Smooth muscle cell (in vitro differentiated cells): ENCODE results near the gene SLC35F6. TPM values are rescaled to one million over a fixed set of nuclear protein-coding genes. Genes with fewer than 3 reads are reported as not detected.

Experiments used
- DNase-seq: peaks from one replicate; lab custom pipeline; 2025; ENCODE audit not compliant: unreplicated experiment; lab: John Stamatoyannopoulos, UW
- H2AFZ ChIP-seq: fragments of 200-600 bp; sonication (generic); 2 replicates; pipeline ENCODE4 v1.6.0; 2016; ENCODE audit warnings: antibody characterized with exemption, low read depth, mild to moderate bottlenecking
- H3F3A ChIP-seq: fragments of 200-600 bp; sonication (generic); 2 replicates; pipeline ENCODE4 v1.6.0; 2017; ENCODE audit warnings: antibody characterized with exemption, low read depth
- H3K27ac ChIP-seq: fragments of 200-600 bp; sonication (generic); 2 replicates; pipeline ENCODE4 v1.5.1; 2016; ENCODE audit warnings: low read depth, mild to moderate bottlenecking
- H3K27me3 ChIP-seq: fragments of 200-600 bp; sonication (generic); 2 replicates; pipeline ENCODE4 v1.6.1; 2016; ENCODE audit warnings: low read depth, mild to moderate bottlenecking
- H3K36me3 ChIP-seq: fragments of 200-600 bp; sonication (generic); 2 replicates; pipeline ENCODE4 v1.5.1; 2016; ENCODE audit warnings: low read depth
- H3K4me1 ChIP-seq: fragments of 200-600 bp; sonication (generic); 2 replicates; pipeline ENCODE4 v1.5.1; 2016; ENCODE audit warnings: low read depth
- H3K4me2 ChIP-seq: fragments of 200-600 bp; sonication (generic); 2 replicates; pipeline ENCODE4 v1.6.0; 2016; ENCODE audit warnings: mild to moderate bottlenecking
- H3K4me3 ChIP-seq: fragments of 200-600 bp; sonication (generic); 2 replicates; pipeline ENCODE4 v1.5.1; 2016; ENCODE audit warnings: mild to moderate bottlenecking
- H3K79me2 ChIP-seq: fragments of 200-600 bp; sonication (generic); 2 replicates; pipeline ENCODE4 v1.6.0; 2016; ENCODE audit warnings: low read depth, mild to moderate bottlenecking
- H3K9ac ChIP-seq: fragments of 200-600 bp; sonication (generic); 2 replicates; pipeline ENCODE4 v1.6.0; 2016; ENCODE audit warnings: low read depth
- H3K9me3 ChIP-seq: fragments of 200-600 bp; sonication (generic); replicated peaks from 2 replicates; pipeline ENCODE4 v1.5.1; 2016; ENCODE audit warnings: low read depth
- H4K20me1 ChIP-seq: fragments of 200-600 bp; sonication (generic); 2 replicates; pipeline ENCODE4 v1.6.0; 2016; ENCODE audit warnings: low read depth
- CTCF ChIP-seq: fragments of 200-600 bp; sonication (generic); IDR thresholded peaks from 2 replicates; pipeline ENCODE4 v1.5.1; 2017; ENCODE audit warnings: borderline replicate concordance, mild to moderate bottlenecking, antibody characterized with exemption; ENCODE audit not compliant: insufficient read depth, poor library complexity, severe bottlenecking
- WGBS: methylation state at CpG from one replicate; pipeline ENCODE4 v1.1.7; 2016; ENCODE audit warnings: low lambda C conversion rate; 5-methylcytosine and 5-hydroxymethylcytosine counted together
- polyA plus RNA-seq: library from polyadenylated mRNA; unstranded; fragments of >200 nt; fragmentation: Nextera tagmentation; extraction: Ambion mirVana; gene quantifications from 2 replicates; pipeline ENCODE4 v1.2.1, GENCODE V29; 2016
- total RNA-seq: library from RNA; depleted of rRNA; stranded (reverse); fragments of >200 nt; gene quantifications from 2 replicates; pipeline ENCODE4 v1.2.3, GENCODE V29; 2014

SLC35F6 gene
- total and polyA plus RNA-seq, 2 experiments from 2014 or later = 16.9 to 19.2 TPM

- H3K4me1 ChIP-seq = no peaks in the 10 kb centered on the region
- H3K4me3 ChIP-seq = no peak overlapping the region
- H3K79me2 ChIP-seq = no peaks in the 10 kb centered on the region
- no peaks in the 10 kb centered on the region for H4K20me1 ChIP-seq
- 90% methylated on average over 4 of the region's 4 CpGs for WGBS
- H3K27ac ChIP-seq = no peak overlapping the region
- no peaks in the 10 kb centered on the region for H3K9me3 ChIP-seq
- no peaks in the 10 kb centered on the region for H3K27me3 ChIP-seq
- no peak overlapping the region for H3K9ac ChIP-seq
- peaks cover 4% of the 10 kb centered on the region for H3F3A ChIP-seq
- TF ChIP-seq CTCF = no peak
- H3K4me2 ChIP-seq = no peak overlapping the region
- no peaks in the 10 kb centered on the region for H3K36me3 ChIP-seq
- H2AFZ ChIP-seq = no peak overlapping the region
- no peak for DNase-seq
These were observed 32.4 kb upstream of the SLC35F6 start for GRCh38 chr2:26731714-26732113.

GRCh38 chr2:26732446-26732845, 31.6 kb upstream of the SLC35F6 start:
- Histone ChIP-seq H3K9me3 (no peaks in the 10 kb centered on the region), H3K4me2 (no peak overlapping the region), H3K4me1 (no peaks in the 10 kb centered on the region), H4K20me1 (no peaks in the 10 kb centered on the region), H3F3A (peaks cover 4% of the 10 kb centered on the region), H3K27me3 (no peaks in the 10 kb centered on the region), H3K4me3 (no peak overlapping the region), H3K79me2 (no peaks in the 10 kb centered on the region), H3K9ac (no peak overlapping the region), H3K36me3 (no peaks in the 10 kb centered on the region), H3K27ac (no peak overlapping the region), H2AFZ (no peak overlapping the region)
- DNase-seq = no peak
- TF ChIP-seq CTCF = no peak
- 98% methylated on average over 3 of the region's 3 CpGs for WGBS

GRCh38 chr2:26733413-26733812, 30.7 kb upstream of the SLC35F6 start:
- no peak overlapping the region for H2AFZ ChIP-seq
- TF ChIP-seq CTCF = no peak
- no peak overlapping the region for H3K4me2 ChIP-seq
- no peak for DNase-seq
- no peaks in the 10 kb centered on the region for H3K4me1 ChIP-seq
- H3K9me3 ChIP-seq = no peaks in the 10 kb centered on the region
- peaks cover 4% of the 10 kb centered on the region for H3F3A ChIP-seq
- H3K27ac ChIP-seq = no peak overlapping the region
- no peaks in the 10 kb centered on the region for H4K20me1 ChIP-seq
- no peak overlapping the region for H3K9ac ChIP-seq
- 71% methylated on average over 9 of the region's 9 CpGs for WGBS
- no peaks in the 10 kb centered on the region for H3K27me3 ChIP-seq
- no peak overlapping the region for H3K4me3 ChIP-seq
- no peaks in the 10 kb centered on the region for H3K36me3 ChIP-seq
- H3K79me2 ChIP-seq = no peaks in the 10 kb centered on the region

- Histone ChIP-seq H3K9me3 (no peaks in the 10 kb centered on the region), H4K20me1 (no peaks in the 10 kb centered on the region), H3K79me2 (no peaks in the 10 kb centered on the region), H3K9ac (no peak overlapping the region), H3K27me3 (no peaks in the 10 kb centered on the region), H3K4me1 (no peaks in the 10 kb centered on the region), H3F3A (peaks cover 4% of the 10 kb centered on the region), H2AFZ (no peak overlapping the region), H3K4me2 (no peak overlapping the region), H3K36me3 (no peaks in the 10 kb centered on the region), H3K4me3 (no peak overlapping the region), H3K27ac (no peak overlapping the region)
- TF ChIP-seq CTCF = no peak
- WGBS = 20% methylated on average over 5 of the region's 5 CpGs
- peak; percentile 13 for DNase-seq
These were observed 29.0 kb upstream of the SLC35F6 start for GRCh38 chr2:26735097-26735496.
